Measurements from ENCODE around the gene MTA3.

Gene MTA3

GRCh38 chr2:42547446-42548295, 20.8 kb upstream of the MTA3 start:
- H3K27me3 ChIP-seq (ENCODE audit: control insufficient read depth, low read length): no peaks in the 10 kb centered on the region
- H3K79me2 ChIP-seq (ENCODE audit: control insufficient read depth, low read length): no peaks in the 10 kb centered on the region
- TF ChIP-seq, protein P1, sequence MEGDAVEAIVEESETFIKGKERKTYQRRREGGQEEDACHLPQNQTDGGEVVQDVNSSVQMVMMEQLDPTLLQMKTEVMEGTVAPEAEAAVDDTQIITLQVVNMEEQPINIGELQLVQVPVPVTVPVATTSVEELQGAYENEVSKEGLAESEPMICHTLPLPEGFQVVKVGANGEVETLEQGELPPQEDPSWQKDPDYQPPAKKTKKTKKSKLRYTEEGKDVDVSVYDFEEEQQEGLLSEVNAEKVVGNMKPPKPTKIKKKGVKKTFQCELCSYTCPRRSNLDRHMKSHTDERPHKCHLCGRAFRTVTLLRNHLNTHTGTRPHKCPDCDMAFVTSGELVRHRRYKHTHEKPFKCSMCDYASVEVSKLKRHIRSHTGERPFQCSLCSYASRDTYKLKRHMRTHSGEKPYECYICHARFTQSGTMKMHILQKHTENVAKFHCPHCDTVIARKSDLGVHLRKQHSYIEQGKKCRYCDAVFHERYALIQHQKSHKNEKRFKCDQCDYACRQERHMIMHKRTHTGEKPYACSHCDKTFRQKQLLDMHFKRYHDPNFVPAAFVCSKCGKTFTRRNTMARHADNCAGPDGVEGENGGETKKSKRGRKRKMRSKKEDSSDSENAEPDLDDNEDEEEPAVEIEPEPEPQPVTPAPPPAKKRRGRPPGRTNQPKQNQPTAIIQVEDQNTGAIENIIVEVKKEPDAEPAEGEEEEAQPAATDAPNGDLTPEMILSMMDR (IDR thresholded peaks at IDR 0.05; ENCODE audit: low read depth, low read length, poor library complexity, severe bottlenecking): no peak
- TF ChIP-seq EZH2phosphoT487 (IDR thresholded peaks at IDR 0.05; ENCODE audit: borderline replicate concordance, low read length): no peak
- H3K27ac ChIP-seq (ENCODE audit: low read depth, low read length): no peak overlapping the region
- peak overlapping the region; percentile 32 for H3K4me3 ChIP-seq (ENCODE audit: low read length)
- H3K4me2 ChIP-seq (ENCODE audit: low read length): peak overlapping the region; percentile 61
- peaks cover 2% of the 10 kb centered on the region; the same call in 1 of the 2 replicates for H3F3A ChIP-seq (ENCODE audit: control insufficient read depth, insufficient read depth)
- no peaks in the 10 kb centered on the region for H3K9me2 ChIP-seq (replicated peaks; ENCODE audit: control insufficient read depth, low read length)
- H4K20me1 ChIP-seq (ENCODE audit: control insufficient read depth, insufficient read depth, low read depth, low read length): no peaks in the 10 kb centered on the region
- H3K36me3 ChIP-seq (ENCODE audit: control insufficient read depth, low read length): no peaks in the 10 kb centered on the region
- peaks cover 22% of the 10 kb centered on the region for H3K4me1 ChIP-seq (ENCODE audit: control insufficient read depth, low read length)
- no peaks in the 10 kb centered on the region for H3K9me3 ChIP-seq (ENCODE audit: control insufficient read depth, insufficient read depth, low read length)

GRCh38 chr2:42550870-42551269, 17.6 kb upstream of the MTA3 start:
- no peak overlapping the region for H3K27ac ChIP-seq (ENCODE audit: low read depth, low read length)

DNA sequence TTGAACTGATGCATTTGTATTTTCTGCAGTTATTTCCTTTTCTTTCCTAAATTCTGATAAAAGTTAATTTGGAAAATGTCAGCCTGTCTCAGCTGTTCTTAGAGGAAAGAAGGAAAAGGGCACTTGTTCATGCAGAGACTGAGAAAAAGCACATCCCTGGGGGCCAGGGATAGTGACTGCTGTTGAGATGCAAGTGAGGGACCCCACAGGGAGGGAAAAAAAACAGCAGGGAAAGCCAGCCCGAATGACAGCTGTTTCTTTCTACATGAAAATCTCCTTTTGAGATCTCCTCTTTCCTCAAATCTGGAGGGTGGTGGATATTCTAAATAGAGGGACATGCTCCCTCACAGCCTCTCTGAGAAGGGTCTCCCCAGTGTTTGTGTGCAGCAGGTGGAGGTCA, 14.0 kb upstream of the MTA3 start:
- Histone ChIP-seq H3K4me2 (ENCODE audit: low read length) (no peak overlapping the region), H4K20me1 (ENCODE audit: control insufficient read depth, insufficient read depth, low read depth, low read length) (no peaks in the 10 kb centered on the region), H3K4me3 (ENCODE audit: low read length) (no peak overlapping the region), H3K9me2 (replicated peaks; ENCODE audit: control insufficient read depth, low read length) (no peaks in the 10 kb centered on the region), H3K9me3 (ENCODE audit: control insufficient read depth, insufficient read depth, low read length) (no peaks in the 10 kb centered on the region), H3K36me3 (ENCODE audit: control insufficient read depth, low read length) (no peaks in the 10 kb centered on the region), H3F3A (ENCODE audit: control insufficient read depth, insufficient read depth) (peaks cover 2% of the 10 kb centered on the region; the same call in 1 of the 2 replicates), H3K27me3 (ENCODE audit: control insufficient read depth, low read length) (no peaks in the 10 kb centered on the region), H3K79me2 (ENCODE audit: control insufficient read depth, low read length) (no peaks in the 10 kb centered on the region), H3K27ac (ENCODE audit: low read depth, low read length) (no peak overlapping the region), H3K4me1 (ENCODE audit: control insufficient read depth, low read length) (peaks cover under 1% of the 10 kb centered on the region; the same call in 1 of the 2 replicates)
- TF ChIP-seq, protein P1 (IDR thresholded peaks at IDR 0.05; ENCODE audit: low read depth, low read length, poor library complexity, severe bottlenecking): no peak

More at GRCh38 chr2:42550870-42551269, 17.6 kb upstream of the MTA3 start:
- H3K9me3 ChIP-seq (ENCODE audit: control insufficient read depth, insufficient read depth, low read length): no peaks in the 10 kb centered on the region
- no peaks in the 10 kb centered on the region for H3K9me2 ChIP-seq (replicated peaks; ENCODE audit: control insufficient read depth, low read length)
- H3K4me1 ChIP-seq (ENCODE audit: control insufficient read depth, low read length): peaks cover 21% of the 10 kb centered on the region
- no peaks in the 10 kb centered on the region for H3K79me2 ChIP-seq (ENCODE audit: control insufficient read depth, low read length)
- H4K20me1 ChIP-seq (ENCODE audit: control insufficient read depth, insufficient read depth, low read depth, low read length): no peaks in the 10 kb centered on the region
- no peaks in the 10 kb centered on the region for H3K27me3 ChIP-seq (ENCODE audit: control insufficient read depth, low read length)
- no peak for TF ChIP-seq EZH2phosphoT487 (IDR thresholded peaks at IDR 0.05; ENCODE audit: borderline replicate concordance, low read length)
- TF ChIP-seq, protein P1 (IDR thresholded peaks at IDR 0.05; ENCODE audit: low read depth, low read length, poor library complexity, severe bottlenecking): no peak
- H3K4me3 ChIP-seq (ENCODE audit: low read length): no peak overlapping the region
- H3F3A ChIP-seq (ENCODE audit: control insufficient read depth, insufficient read depth): peaks cover 2% of the 10 kb centered on the region; the same call in 1 of the 2 replicates
- no peak overlapping the region for H3K4me2 ChIP-seq (ENCODE audit: low read length)
- no peaks in the 10 kb centered on the region for H3K36me3 ChIP-seq (ENCODE audit: control insufficient read depth, low read length)

Measured in DOHH2 (cell line).